Natural killer cell (primary cell): Measurements from ENCODE around the gene CDK18. TPM values are rescaled to one million over a fixed set of nuclear protein-coding genes. Genes with fewer than 3 reads are reported as not detected.
A peak's percentile ranks its signal among the peaks of the same experiment; 100 is the strongest.

Experiments
- ATAC-seq, 3 donors: fragments of 150-1000 bp in 2 of 3; fragments of 200-7000 bp in 1 of 3; cut with Tn5 transposase; 1 replicate in 1 of 3; 2 replicates in 2 of 3; pipeline ENCODE4 v1.10.0; 2021; ENCODE audit warnings: mild to moderate bottlenecking in 2 of 3, moderate library complexity in 2 of 3
- DNase-seq, 2 donors: peaks; one replicate each; pipeline versions ENCODE4 v3.0.0 to v3.0.0-alpha.2; 2013 to 2021; ENCODE audit warnings: mixed read lengths in 1 of 2
- H3K27ac ChIP-seq: one replicate; pipeline ENCODE4 v1.5.1; 2013; ENCODE audit warnings: mild to moderate bottlenecking, low read length
- H3K27me3 ChIP-seq: one replicate; pipeline ENCODE4 v1.6.1; 2013; ENCODE audit warnings: low read length; ENCODE audit not compliant: control insufficient read depth, insufficient read depth
- H3K36me3 ChIP-seq: one replicate; pipeline ENCODE4 v1.6.1; 2013; ENCODE audit warnings: low read length; ENCODE audit not compliant: control insufficient read depth, insufficient read depth
- H3K4me1 ChIP-seq: one replicate; pipeline ENCODE4 v1.6.1; 2013; ENCODE audit warnings: low read length; ENCODE audit not compliant: control insufficient read depth, insufficient read depth
- H3K4me3 ChIP-seq: one replicate; pipeline ENCODE4 v1.5.1; 2013; ENCODE audit warnings: low read length
- H3K9me3 ChIP-seq: one replicate; pipeline ENCODE4 v1.6.1; 2013; ENCODE audit warnings: low read length; ENCODE audit not compliant: control insufficient read depth, insufficient read depth
- H3K27ac Mint-ChIP-seq, 2 donors: one replicate each; pipeline ENCODE4 v1.8.0; 2022; ENCODE audit warnings: mild to moderate bottlenecking in 2 of 2, mixed read lengths in 2 of 2, moderate library complexity in 1 of 2
- H3K27me3 Mint-ChIP-seq, 2 donors: one replicate each; pipeline ENCODE4 v1.8.0; 2022; ENCODE audit warnings: low read depth in 2 of 2, mixed read lengths in 2 of 2
- H3K36me3 Mint-ChIP-seq: one replicate; pipeline ENCODE4 v1.8.0; 2022; ENCODE audit warnings: mixed read lengths
- H3K4me1 Mint-ChIP-seq, 2 donors: one replicate each; pipeline ENCODE4 v1.8.0; 2022; ENCODE audit warnings: mixed read lengths in 2 of 2
- H3K4me3 Mint-ChIP-seq: one replicate; pipeline ENCODE4 v1.8.0; 2022; ENCODE audit warnings: mild to moderate bottlenecking, moderate library complexity, mixed read lengths
- H3K9me3 Mint-ChIP-seq, 2 donors: one replicate each; pipeline ENCODE4 v1.8.0; 2022; ENCODE audit warnings: mixed read lengths in 2 of 2
- CTCF ChIP-seq: fragments of 200-600 bp; IDR thresholded peaks from one replicate; pipeline ENCODE4 v1.8.0; 2022; ENCODE audit warnings: antibody characterized with exemption
- WGBS: methylation state at CpG from one replicate; pipeline ENCODE4 v1.1.7; 2013; ENCODE audit warnings: missing lambda C conversion rate; ENCODE audit not compliant: insufficient coverage; 5-methylcytosine and 5-hydroxymethylcytosine counted together
- intact Hi-C: fragments of 100-400 bp; cut with micrococcal nuclease; formaldehyde crosslinking; loops from one replicate; pipeline ENCODE4 v1.14.2; 2022
- total RNA-seq, 4 donors: library from RNA; stranded (reverse); fragments of 120-200 nt in 1 of 4; gene quantifications; one replicate each; pipeline versions ENCODE4 v1.2.3 to v1.2.4, GENCODE V29; 2013 to 2022

CDK18 gene
- total RNA-seq, 3 donors from 2014 or later (not counting 1 experiment from before 2014, with no cell fraction given): 1.9 to 5.3 (median 4.0) TPM

- Mint-ChIP-seq H3K9me3 (no peaks in the 10 kb centered on the region), H3K36me3 (no peaks in the 10 kb centered on the region), H3K4me3 (no peak overlapping the region), H3K27ac (no peak overlapping the region), H3K27me3 (peaks cover 34 to 56% of the 10 kb centered on the region in 2 donors), H3K4me1 (peaks cover 0 to 5% of the 10 kb centered on the region in 2 donors)
- H3K27ac ChIP-seq: no peak overlapping the region
- intact Hi-C loops: no loop called here
- H3K4me1 ChIP-seq: no peaks in the 10 kb centered on the region
- TF ChIP-seq CTCF: no peak
- ATAC-seq: no peak
- H3K36me3 ChIP-seq: no peaks in the 10 kb centered on the region
- no peaks in the 10 kb centered on the region for H3K9me3 ChIP-seq
- DNase-seq: no peak
- WGBS: no CpG with 5 or more reads among the region's 1 CpG
- H3K27me3 ChIP-seq: peaks cover 12% of the 10 kb centered on the region
- no peak overlapping the region for H3K4me3 ChIP-seq
Observed at GRCh38 chr1:205561501-205562203, 57.2 kb downstream of the CDK18 start.

- ATAC-seq: peak in 2 of 3 donors; percentile 34 to 67
- peaks cover 29 to 40% of the 10 kb centered on the region in 2 donors for H3K27me3 Mint-ChIP-seq
- peaks cover 18% of the 10 kb centered on the region for H3K27me3 ChIP-seq
- H3K9me3 ChIP-seq: no peaks in the 10 kb centered on the region
- intact Hi-C loops: no loop called here
- no peak for DNase-seq
- no peaks in the 10 kb centered on the region for H3K36me3 ChIP-seq
- no peaks in the 10 kb centered on the region for H3K36me3 Mint-ChIP-seq
- TF ChIP-seq CTCF: no peak
- H3K27ac Mint-ChIP-seq: no peak overlapping the region
- peaks cover 0 to 5% of the 10 kb centered on the region in 2 donors for H3K4me1 Mint-ChIP-seq
- H3K4me1 ChIP-seq: peaks cover 4% of the 10 kb centered on the region
- H3K9me3 Mint-ChIP-seq: no peaks in the 10 kb centered on the region
- 66% methylated on average over 4 of the region's 5 CpGs for WGBS
- H3K4me3 ChIP-seq: no peak overlapping the region
- no peak overlapping the region for H3K27ac ChIP-seq
- no peak overlapping the region for H3K4me3 Mint-ChIP-seq
Observed at GRCh38 chr1:205563927-205564441, 59.5 kb downstream of the CDK18 start.

- Mint-ChIP-seq H3K27ac (no peak overlapping the region), H3K9me3 (no peaks in the 10 kb centered on the region), H3K36me3 (no peaks in the 10 kb centered on the region), H3K4me1 (peaks cover 0 to 5% of the 10 kb centered on the region in 2 donors), H3K4me3 (no peak overlapping the region), H3K27me3 (peaks cover 33% of the 10 kb centered on the region in 2 donors)
- no peaks in the 10 kb centered on the region for H3K9me3 ChIP-seq
- peaks cover 20% of the 10 kb centered on the region for H3K27me3 ChIP-seq
- no peak for ATAC-seq
- TF ChIP-seq CTCF: no peak
- no peak overlapping the region for H3K27ac ChIP-seq
- DNase-seq: no peak
- H3K4me1 ChIP-seq: peaks cover 4% of the 10 kb centered on the region
- H3K4me3 ChIP-seq: no peak overlapping the region
- 94% methylated on average over 3 of the region's 3 CpGs for WGBS
- H3K36me3 ChIP-seq: no peaks in the 10 kb centered on the region
- intact Hi-C loops: no loop called here
Observed at GRCh38 chr1:205565799-205566198, 61.3 kb downstream of the CDK18 start.
